Sigmoid colon (tissue), 4 donors: ENCODE results near the gene GRM1.

ENCODE experiments used
- CTCF ChIP-seq, 4 experiments: fragments of 450-650 bp in 3 of 4; fragments of 200-600 bp in 1 of 4; IDR thresholded peaks; one replicate each; pipeline ENCODE4 v1.5.1; 2016 to 2019; ENCODE audit warnings: antibody characterized with exemption in 4 of 4, mild to moderate bottlenecking in 3 of 4, moderate library complexity in 2 of 4
- EP300 ChIP-seq, 4 donors: sonication (generic); formaldehyde crosslinking; IDR thresholded peaks; one replicate each; pipeline ENCODE4 v1.6.1; 2017; ENCODE audit warnings: antibody characterized with exemption in 4 of 4
- POLR2A ChIP-seq, 2 donors: fragments of 450-650 bp; IDR thresholded peaks; one replicate each; pipeline ENCODE4 v1.6.1; 2016; ENCODE audit warnings: antibody characterized with exemption in 2 of 2, mild to moderate bottlenecking in 2 of 2, moderate library complexity in 2 of 2
- POLR2AphosphoS5 ChIP-seq, 4 donors: sonication (generic); formaldehyde crosslinking; IDR thresholded peaks; one replicate each; pipeline ENCODE4 v1.6.1; 2017; ENCODE audit warnings: antibody characterized with exemption in 4 of 4

GRCh38 chr6:146301764-146302163, 272.9 kb downstream of the GRM1 start:
- no peak for TF ChIP-seq POLR2A (IDR thresholded peaks at IDR 0.05)
- TF ChIP-seq POLR2AphosphoS5 (IDR thresholded peaks at IDR 0.05): no peak
- no peak for TF ChIP-seq EP300 (IDR thresholded peaks at IDR 0.05)
- no peak for TF ChIP-seq CTCF (IDR thresholded peaks at IDR 0.05)
